ENCODE measurements around the gene TSSK1B. TPM values are rescaled to one million over a fixed set of nuclear protein-coding genes. Genes with fewer than 3 reads are reported as not detected.

The TSSK1B gene
- total RNA-seq, 1 experiment from 2014 or later = 0.17 TPM

- no peak overlapping the region for H4K91ac ChIP-seq (ENCODE audit: insufficient read length, low read depth, low read length)
- Mint-ChIP-seq H3K36me3 (ENCODE audit: insufficient read depth in 1 of 3, low read depth in 3 of 3) (no peaks in the 10 kb centered on the region), H3K27ac (no peak overlapping the region), H3K27me3 (ENCODE audit: low read depth) (no peaks in the 10 kb centered on the region), H3K4me1 (peaks cover 0 to 5% of the 10 kb centered on the region in 2 experiments; a peak in 1 of 4 replicates), H3K4me3 (no peak overlapping the region), H3K9me3 (no peaks in the 10 kb centered on the region)
- H2BK12ac ChIP-seq (ENCODE audit: insufficient read length, low read depth, low read length) = no peak overlapping the region
- H3K27me3 ChIP-seq (ENCODE audit: insufficient read depth, low read length) = no peaks in the 10 kb centered on the region
- no peak overlapping the region for H3K56ac ChIP-seq (ENCODE audit: insufficient read length, low read depth, low read length)
- no peak overlapping the region for H3K9ac ChIP-seq (ENCODE audit: extremely low read depth, insufficient read length, low read length)
- H4K20me1 ChIP-seq (ENCODE audit: control insufficient read depth, insufficient read depth, insufficient read length) = no peaks in the 10 kb centered on the region
- H3K18ac ChIP-seq (ENCODE audit: insufficient read length, low read depth, low read length) = no peak overlapping the region
- H2AFZ ChIP-seq (ENCODE audit: low read length) = no peak overlapping the region
- H2BK15ac ChIP-seq (ENCODE audit: low read depth, low read length) = no peak overlapping the region
- no peak overlapping the region for H3K23ac ChIP-seq (ENCODE audit: insufficient read length, low read depth, low read length)
- no peak overlapping the region for H3K14ac ChIP-seq (ENCODE audit: insufficient read depth, low read length)
- WGBS (ENCODE audit: extremely low coverage, insufficient read length, low lambda C conversion rate) = no CpG with 5 or more reads among the region's 3 CpGs
- no peaks in the 10 kb centered on the region for H3K79me2 ChIP-seq (ENCODE audit: insufficient read depth, low read length)
- H3K4ac ChIP-seq (ENCODE audit: low read depth, low read length) = no peak overlapping the region
- H3K4me2 ChIP-seq (ENCODE audit: insufficient read depth, insufficient read length, low read length) = no peak overlapping the region
- H3K9me3 ChIP-seq (ENCODE audit: control insufficient read depth, low read depth, low read length) = no peaks in the 10 kb centered on the region
- no peaks in the 10 kb centered on the region for H3K4me1 ChIP-seq (ENCODE audit: insufficient read depth, low read length)
- H2AK5ac ChIP-seq (ENCODE audit: insufficient read length, low read length) = no peak overlapping the region
- no peaks in the 10 kb centered on the region for H3K79me1 ChIP-seq (ENCODE audit: insufficient read depth, low read depth, low read length, poor library complexity, severe bottlenecking)
- no peak for DNase-seq
- no peak overlapping the region for H3K27ac ChIP-seq (ENCODE audit: insufficient read length, low read depth, low read length)
- H2BK20ac ChIP-seq (ENCODE audit: low read depth, low read length, poor library complexity, severe bottlenecking) = no peak overlapping the region
- no peaks in the 10 kb centered on the region for H3K23me2 ChIP-seq (ENCODE audit: insufficient read length, low read depth, low read length, poor library complexity, severe bottlenecking)
- H2BK120ac ChIP-seq (ENCODE audit: low read depth, low read length, poor library complexity, severe bottlenecking) = no peak overlapping the region
- TF ChIP-seq CTCF (conservative IDR thresholded peaks at IDR 0.05) = no peak
- H2BK5ac ChIP-seq (ENCODE audit: insufficient read length, low read length) = no peak overlapping the region
- H3T11ph ChIP-seq (ENCODE audit: low read length) = no peak overlapping the region
- H4K5ac ChIP-seq (ENCODE audit: insufficient read length, low read depth, low read length) = no peak overlapping the region
- H4K8ac ChIP-seq (replicated peaks; ENCODE audit: insufficient read length, low read depth, low read length) = no peak overlapping the region
Measured at GRCh38 chr5:113425909-113426308, 8.9 kb downstream of the TSSK1B start.

Measured in H9 (cell line).